GM21528 (cell line): Measurements from ENCODE around the gene PDZD2.
"Not testable (repeated sequence)": the region's sequence is repeated elsewhere in the genome, so short reads cannot be mapped to it uniquely, and the experiment has no call there.

Experiments used
- ATAC-seq: cut with Tn5 transposase; IDR thresholded peaks from one replicate; pipeline ENCODE4 v1.9.1; 2021; ENCODE audit warnings: mild to moderate bottlenecking, moderate library complexity; ENCODE audit not compliant: unreplicated experiment, low FRiP score

PDZD2 gene

GRCh38 chr5:31987985-31988710, 349.2 kb downstream of the PDZD2 start:
- ATAC-seq, result no peak

DNA sequence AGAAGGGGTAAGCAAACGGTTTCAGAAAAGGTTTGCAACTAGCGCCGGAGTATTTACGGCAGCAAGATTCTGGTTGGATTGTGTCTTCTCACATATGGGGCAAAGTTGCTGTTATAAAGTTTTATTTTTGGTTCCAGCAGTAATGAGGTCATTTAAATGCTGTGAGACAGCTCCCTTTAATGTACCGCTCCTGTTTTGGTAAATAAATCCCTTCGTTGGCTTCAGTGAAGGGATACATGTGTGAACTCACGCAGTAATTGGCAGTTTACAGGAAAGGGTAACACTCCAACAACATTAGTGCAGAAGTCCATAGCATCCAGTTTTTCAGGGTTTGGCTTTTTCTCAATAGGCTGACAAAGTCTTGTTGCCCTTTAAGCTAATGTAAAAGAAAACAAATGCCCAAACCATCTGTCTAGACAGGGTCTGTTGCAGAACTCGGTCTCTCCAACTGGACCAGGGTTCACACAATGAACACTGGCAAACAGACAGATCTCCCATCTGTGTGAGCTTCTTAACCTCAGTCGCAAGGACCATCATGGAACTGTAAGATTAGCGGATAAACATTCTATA, 351.2 kb downstream of the PDZD2 start:
- no peak for ATAC-seq

DNA sequence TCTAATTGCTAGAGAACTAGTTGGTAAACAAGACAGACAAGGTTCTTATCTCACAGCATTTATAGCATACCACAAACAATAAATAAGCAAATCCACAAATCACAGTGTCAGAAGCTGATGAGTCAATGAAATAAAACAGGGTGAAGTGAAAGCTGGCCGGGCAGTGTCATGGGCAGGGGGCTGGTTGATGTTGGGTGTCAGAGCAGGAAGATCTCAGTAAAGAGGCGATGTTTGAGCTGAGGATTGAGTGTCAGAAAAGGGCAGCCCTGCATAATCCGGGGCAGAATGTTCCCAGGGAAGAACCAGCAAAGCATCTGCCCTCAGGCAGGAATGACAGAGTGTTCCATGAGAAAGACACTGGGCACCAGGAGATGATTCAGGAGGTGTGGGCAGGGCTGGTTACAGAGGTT, 351.8 kb downstream of the PDZD2 start:
- no peak for ATAC-seq

- ATAC-seq, result no peak
These were observed 353.4 kb downstream of the PDZD2 start for GRCh38 chr5:31992377-31992776.

- ATAC-seq, result peak; percentile 52
These were observed 354.4 kb downstream of the PDZD2 start for GRCh38 chr5:31993165-31993961.

- peak; percentile 67 for ATAC-seq
These were observed 356.1 kb downstream of the PDZD2 start for GRCh38 chr5:31995006-31995405.

DNA sequence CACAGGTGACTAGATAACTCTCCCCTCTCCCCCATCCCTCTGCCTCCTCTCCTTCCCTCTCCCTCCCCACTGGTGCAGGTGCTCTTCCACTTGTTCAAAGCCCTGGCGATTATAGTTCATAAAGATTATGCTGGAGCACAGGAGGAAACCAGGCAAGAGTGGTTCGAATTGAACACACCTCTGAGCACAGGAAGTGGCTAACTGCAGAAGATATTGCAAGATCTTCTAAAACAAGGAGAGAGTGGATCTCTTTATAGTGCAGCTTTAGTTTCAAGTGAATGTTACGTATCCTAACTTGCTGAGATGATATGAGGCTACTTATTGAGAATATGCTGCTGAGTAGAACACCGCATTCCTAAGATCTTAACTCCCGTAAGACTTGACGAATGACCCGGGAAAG, 356.8 kb downstream of the PDZD2 start:
- no peak for ATAC-seq

GRCh38 chr5:31996909-31997308, 358.0 kb downstream of the PDZD2 start:
- ATAC-seq, result no peak

- ATAC-seq, result no peak
These were observed 360.5 kb downstream of the PDZD2 start for GRCh38 chr5:31999470-31999869.

- ATAC-seq, result no peak
These were observed 361.8 kb downstream of the PDZD2 start for GRCh38 chr5:32000731-32001130.

DNA sequence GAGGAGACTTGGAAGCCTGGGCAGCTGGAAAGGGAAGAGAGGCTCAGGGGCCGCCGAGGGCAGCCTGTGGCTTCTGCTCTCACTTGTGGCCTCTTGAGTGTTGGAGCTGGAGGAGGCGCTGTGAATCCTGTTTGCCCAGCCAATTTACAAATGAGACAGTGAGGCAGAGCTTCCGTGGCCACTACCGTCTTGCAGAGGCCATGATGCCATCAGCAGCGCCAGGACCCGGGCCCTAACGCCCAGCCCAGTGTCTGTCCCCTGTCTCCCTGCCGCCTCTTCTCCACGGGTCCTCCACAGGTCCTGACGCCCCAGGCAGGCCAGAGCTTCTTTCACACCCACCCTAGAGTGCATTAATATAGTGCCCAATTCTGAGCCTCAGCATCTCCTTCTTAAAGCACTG, 362.4 kb downstream of the PDZD2 start:
- ATAC-seq, result no peak

- ATAC-seq, result no peak
These were observed 362.8 kb downstream of the PDZD2 start for GRCh38 chr5:32001707-32002106.

GRCh38 chr5:32002755-32003154, 363.8 kb downstream of the PDZD2 start:
- ATAC-seq, result no peak

DNA sequence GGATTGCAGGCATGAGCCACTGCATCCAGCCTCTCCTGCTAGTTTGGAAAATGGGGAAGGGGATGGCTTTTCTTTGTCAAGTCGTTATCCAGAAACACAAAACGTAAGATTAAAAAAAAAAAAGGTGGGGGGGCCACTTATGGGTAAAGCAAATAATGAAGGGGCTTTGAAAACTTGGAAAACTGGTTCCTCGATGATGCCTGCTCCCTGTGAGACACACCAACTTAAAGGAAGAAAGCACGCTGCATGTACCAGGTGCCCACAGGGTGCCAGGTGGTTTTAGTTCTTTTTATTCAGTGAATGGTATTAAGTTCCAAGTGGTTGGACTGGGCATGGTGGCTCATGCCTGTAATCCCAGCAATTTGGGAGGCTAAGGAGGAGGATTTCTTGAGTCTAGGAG, 365.1 kb downstream of the PDZD2 start:
- ATAC-seq, result no peak

DNA sequence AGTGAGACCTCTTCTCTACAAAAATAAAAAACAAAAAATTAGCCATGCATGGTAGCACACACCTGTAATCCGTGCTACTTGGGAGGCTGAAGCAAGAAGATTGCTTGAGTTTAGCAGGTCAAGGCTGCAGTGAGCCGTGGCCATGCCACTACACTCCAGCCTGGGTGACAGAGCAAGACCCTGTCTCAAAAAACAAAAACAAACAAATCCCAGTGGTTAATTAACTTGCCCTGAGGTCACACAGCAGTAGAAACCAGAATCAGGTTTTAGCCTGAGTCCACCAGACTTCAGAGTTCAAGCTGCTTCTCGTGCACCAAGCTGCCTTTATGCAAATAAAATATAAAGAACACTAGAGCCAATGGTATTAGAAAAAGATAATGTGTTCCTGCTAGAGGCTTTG, 365.5 kb downstream of the PDZD2 start:
- ATAC-seq, result no peak

- ATAC-seq, result no peak
These were observed 369.8 kb downstream of the PDZD2 start for GRCh38 chr5:32008746-32009145.

- no peak for ATAC-seq
These were observed 374.7 kb downstream of the PDZD2 start for GRCh38 chr5:32013658-32014057.

DNA sequence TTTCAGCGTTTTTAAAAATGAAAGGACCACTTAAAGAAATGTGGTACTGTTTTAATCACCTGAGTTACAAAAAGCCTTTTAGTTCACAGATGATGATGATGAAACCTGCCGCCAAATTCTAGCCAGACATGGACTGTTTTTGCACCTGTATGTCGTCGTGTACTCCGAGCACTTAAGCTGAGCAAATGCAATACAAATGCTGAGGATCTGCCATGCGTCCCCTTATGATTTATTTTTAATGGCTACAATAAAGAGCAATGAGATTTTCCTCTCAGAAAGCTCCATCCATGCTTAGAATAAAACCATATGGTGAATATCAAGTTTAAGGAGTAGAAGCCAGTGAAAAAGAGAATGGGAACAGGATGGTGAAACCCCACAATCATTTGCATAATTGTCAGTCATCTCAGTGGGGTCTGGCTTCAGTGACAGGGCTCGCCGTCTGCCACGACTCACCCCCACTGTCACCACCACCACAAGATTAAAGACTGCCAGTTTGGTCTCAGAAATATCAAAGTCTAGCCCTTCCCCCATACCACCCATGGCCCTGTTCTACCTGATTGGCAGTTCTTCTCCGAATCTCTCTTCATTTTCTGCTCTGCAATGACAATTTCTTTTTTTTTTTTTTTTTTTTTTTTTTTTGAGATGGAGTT, 375.3 kb downstream of the PDZD2 start:
- no peak for ATAC-seq

DNA sequence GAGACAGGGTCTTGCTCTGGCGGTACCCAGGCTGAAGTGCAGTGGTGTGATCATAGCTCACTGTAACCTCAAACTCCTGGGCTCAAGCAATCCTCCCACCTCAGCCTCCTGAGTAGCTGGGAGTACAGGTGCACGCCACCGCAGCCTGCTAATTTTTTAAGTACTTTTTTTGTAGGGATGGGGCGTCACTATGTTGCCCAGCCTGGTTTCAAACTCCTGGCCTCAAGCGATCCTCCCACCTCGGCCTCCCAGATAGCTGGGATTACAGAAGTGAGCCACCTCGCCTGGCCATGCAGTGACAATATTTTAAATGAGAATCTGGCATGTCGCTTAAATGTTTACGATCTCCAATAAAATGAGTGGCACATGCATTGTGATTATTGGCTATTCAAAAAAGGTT, 376.3 kb downstream of the PDZD2 start:
- ATAC-seq, result not testable (repeated sequence)

GRCh38 chr5:32017692-32018367, 378.9 kb downstream of the PDZD2 start:
- no peak for ATAC-seq
